B cell (primary cell): ENCODE data around the gene FOXN3.

Source experiments
- EZH2 ChIP-seq: IDR thresholded peaks from 2 replicates; pipeline ENCODE4 v1.6.1; 2012; ENCODE audit warnings: borderline replicate concordance, low read depth, mild to moderate bottlenecking, moderate library complexity, low read length; ENCODE audit not compliant: insufficient read depth, poor library complexity, severe bottlenecking
- TF ChIP-seq, protein P1 (sequence below): fragments of 200-600 bp; IDR thresholded peaks from one replicate; pipeline ENCODE4 v1.8.0; 2022; ENCODE audit warnings: antibody characterized with exemption, mild to moderate bottlenecking

GRCh38 chr14:89178800-89179535, 238.1 kb downstream of the FOXN3 start:
- TF ChIP-seq, protein P1, sequence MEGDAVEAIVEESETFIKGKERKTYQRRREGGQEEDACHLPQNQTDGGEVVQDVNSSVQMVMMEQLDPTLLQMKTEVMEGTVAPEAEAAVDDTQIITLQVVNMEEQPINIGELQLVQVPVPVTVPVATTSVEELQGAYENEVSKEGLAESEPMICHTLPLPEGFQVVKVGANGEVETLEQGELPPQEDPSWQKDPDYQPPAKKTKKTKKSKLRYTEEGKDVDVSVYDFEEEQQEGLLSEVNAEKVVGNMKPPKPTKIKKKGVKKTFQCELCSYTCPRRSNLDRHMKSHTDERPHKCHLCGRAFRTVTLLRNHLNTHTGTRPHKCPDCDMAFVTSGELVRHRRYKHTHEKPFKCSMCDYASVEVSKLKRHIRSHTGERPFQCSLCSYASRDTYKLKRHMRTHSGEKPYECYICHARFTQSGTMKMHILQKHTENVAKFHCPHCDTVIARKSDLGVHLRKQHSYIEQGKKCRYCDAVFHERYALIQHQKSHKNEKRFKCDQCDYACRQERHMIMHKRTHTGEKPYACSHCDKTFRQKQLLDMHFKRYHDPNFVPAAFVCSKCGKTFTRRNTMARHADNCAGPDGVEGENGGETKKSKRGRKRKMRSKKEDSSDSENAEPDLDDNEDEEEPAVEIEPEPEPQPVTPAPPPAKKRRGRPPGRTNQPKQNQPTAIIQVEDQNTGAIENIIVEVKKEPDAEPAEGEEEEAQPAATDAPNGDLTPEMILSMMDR = no peak
- no peak for TF ChIP-seq EZH2
